ENCODE results near the gene CENPO. TPM values are rescaled to one million over a fixed set of nuclear protein-coding genes. Genes with fewer than 3 reads are reported as not detected.

The CENPO gene
- total RNA-seq, 2 donors from 2014 or later: 27.3 to 40.3 TPM

DNA sequence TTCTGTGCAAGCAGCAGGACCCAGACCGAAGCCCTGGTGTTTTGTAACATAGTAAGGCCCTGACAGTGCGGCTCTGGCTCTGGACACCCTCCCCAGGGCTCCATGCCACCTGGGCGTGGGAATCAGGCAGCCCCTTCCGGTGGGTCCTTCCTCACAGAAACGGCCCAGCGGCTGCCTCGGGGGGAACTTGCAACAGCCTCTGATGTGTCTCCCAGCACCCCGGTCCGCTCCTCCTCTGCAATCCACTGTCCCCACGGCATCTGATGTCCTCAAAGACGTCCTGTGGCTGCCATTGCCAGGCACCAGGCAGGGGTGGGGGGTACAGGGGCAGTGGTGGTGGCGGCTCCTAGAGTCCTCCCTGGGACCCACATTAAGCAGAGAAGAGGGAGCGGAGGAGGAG is 58.8 kb downstream of the CENPO start:
- H3K9ac ChIP-seq (ENCODE audit: extremely low read depth, low read length, poor library complexity, severe bottlenecking): no peak overlapping the region
- Mint-ChIP-seq H3K36me3 (ENCODE audit: low read depth) (peaks cover 24% of the 10 kb centered on the region), H3K4me3 (no peak overlapping the region), H3K27ac (no peak overlapping the region), H3K9me3 (peaks cover 26% of the 10 kb centered on the region), H3K4me1 (peaks cover 6% of the 10 kb centered on the region), H3K27me3 (ENCODE audit: insufficient read depth) (no peaks in the 10 kb centered on the region)
- 96 to 100% methylated on average over 4 to 13 of the region's 13 CpGs for WGBS, 2 experiments (ENCODE audit: insufficient coverage in 1 of 2, insufficient read length in 1 of 2)
- DNase-seq: no peak
- H3K4me3 ChIP-seq (ENCODE audit: low read length): no peak overlapping the region
- H3K9me3 ChIP-seq (ENCODE audit: control insufficient read depth, low read length): peaks cover 16% of the 10 kb centered on the region
- TF ChIP-seq, protein P1, sequence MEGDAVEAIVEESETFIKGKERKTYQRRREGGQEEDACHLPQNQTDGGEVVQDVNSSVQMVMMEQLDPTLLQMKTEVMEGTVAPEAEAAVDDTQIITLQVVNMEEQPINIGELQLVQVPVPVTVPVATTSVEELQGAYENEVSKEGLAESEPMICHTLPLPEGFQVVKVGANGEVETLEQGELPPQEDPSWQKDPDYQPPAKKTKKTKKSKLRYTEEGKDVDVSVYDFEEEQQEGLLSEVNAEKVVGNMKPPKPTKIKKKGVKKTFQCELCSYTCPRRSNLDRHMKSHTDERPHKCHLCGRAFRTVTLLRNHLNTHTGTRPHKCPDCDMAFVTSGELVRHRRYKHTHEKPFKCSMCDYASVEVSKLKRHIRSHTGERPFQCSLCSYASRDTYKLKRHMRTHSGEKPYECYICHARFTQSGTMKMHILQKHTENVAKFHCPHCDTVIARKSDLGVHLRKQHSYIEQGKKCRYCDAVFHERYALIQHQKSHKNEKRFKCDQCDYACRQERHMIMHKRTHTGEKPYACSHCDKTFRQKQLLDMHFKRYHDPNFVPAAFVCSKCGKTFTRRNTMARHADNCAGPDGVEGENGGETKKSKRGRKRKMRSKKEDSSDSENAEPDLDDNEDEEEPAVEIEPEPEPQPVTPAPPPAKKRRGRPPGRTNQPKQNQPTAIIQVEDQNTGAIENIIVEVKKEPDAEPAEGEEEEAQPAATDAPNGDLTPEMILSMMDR (conservative IDR thresholded peaks at IDR 0.05): no peak
- no peak overlapping the region for H3K27ac ChIP-seq (ENCODE audit: low read depth, low read length)
- no peaks in the 10 kb centered on the region for H3K36me3 ChIP-seq (ENCODE audit: control insufficient read depth, insufficient read depth, low read length)
- no peaks in the 10 kb centered on the region for H3K27me3 ChIP-seq (ENCODE audit: control insufficient read depth, insufficient read depth, low read length, poor library complexity, severe bottlenecking)
- H3K4me1 ChIP-seq (ENCODE audit: control insufficient read depth, insufficient read depth, low read length): no peaks in the 10 kb centered on the region

DNA sequence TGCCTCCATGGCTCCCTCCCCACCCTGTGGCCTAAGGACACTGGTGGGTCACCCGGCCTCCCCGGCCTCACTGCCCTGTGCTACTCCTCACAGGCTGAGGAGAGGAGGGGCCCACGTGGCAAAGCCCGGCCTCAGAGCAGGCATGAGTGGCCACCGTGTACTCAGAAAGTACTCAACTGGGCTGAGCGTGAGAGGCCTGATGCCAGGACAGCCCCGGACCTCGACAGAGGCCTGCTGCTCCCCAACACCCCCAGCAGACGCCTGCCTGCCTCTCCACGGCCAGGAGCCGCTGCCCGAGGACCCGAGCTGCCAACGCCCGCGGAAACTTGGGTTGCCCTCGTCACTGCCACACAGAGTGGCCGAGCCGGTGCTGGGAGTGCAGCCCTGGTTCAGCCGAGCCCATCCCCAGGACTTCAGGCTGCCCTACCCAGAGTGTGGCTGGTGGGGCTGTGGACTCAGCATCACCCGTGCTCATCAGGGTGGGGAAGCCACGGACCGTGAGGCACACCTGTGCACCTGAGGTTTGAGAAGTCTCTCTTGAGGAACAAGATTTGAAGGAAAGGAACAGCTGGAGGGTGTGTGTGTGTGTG is 59.3 kb downstream of the CENPO start:
- Mint-ChIP-seq H3K4me1 (peaks cover 6% of the 10 kb centered on the region), H3K27me3 (ENCODE audit: insufficient read depth) (no peaks in the 10 kb centered on the region), H3K4me3 (no peak overlapping the region), H3K9me3 (peaks cover 21% of the 10 kb centered on the region), H3K27ac (no peak overlapping the region), H3K36me3 (ENCODE audit: low read depth) (peaks cover 19% of the 10 kb centered on the region)
- 94 to 96% methylated on average over 7 to 23 of the region's 23 CpGs for WGBS, 2 experiments (ENCODE audit: insufficient coverage in 1 of 2, insufficient read length in 1 of 2)
- H3K9ac ChIP-seq (ENCODE audit: extremely low read depth, low read length, poor library complexity, severe bottlenecking): no peak overlapping the region
- peaks cover 11% of the 10 kb centered on the region for H3K9me3 ChIP-seq (ENCODE audit: control insufficient read depth, low read length)
- H3K36me3 ChIP-seq (ENCODE audit: control insufficient read depth, insufficient read depth, low read length): no peaks in the 10 kb centered on the region
- H3K27ac ChIP-seq (ENCODE audit: low read depth, low read length): no peak overlapping the region
- TF ChIP-seq, protein P1 (conservative IDR thresholded peaks at IDR 0.05): no peak
- no peaks in the 10 kb centered on the region for H3K27me3 ChIP-seq (ENCODE audit: control insufficient read depth, insufficient read depth, low read length, poor library complexity, severe bottlenecking)
- DNase-seq: no peak
- H3K4me1 ChIP-seq (ENCODE audit: control insufficient read depth, insufficient read depth, low read length): no peaks in the 10 kb centered on the region
- H3K4me3 ChIP-seq (ENCODE audit: low read length): no peak overlapping the region

DNA sequence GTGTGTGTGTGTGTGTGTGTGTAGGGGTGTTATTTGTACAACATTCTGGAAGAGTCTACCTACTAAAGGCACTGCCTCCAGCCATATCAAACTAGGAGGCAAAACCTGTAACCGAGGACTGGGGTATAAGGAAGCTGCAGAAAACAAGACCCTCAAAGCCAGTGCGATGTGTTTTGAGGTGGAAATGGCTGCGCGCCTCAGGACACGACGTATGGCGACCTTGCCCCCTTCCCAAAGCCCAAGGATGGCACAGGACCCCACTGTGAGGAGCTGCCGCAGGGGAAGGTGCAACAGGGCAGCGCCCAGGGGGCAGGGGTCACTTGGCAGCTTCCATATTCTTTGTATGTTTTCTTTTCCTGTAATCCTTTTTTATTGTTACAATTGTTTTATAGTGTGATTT is 59.8 kb downstream of the CENPO start:
- H3K9me3 ChIP-seq (ENCODE audit: control insufficient read depth, low read length): peaks cover 10% of the 10 kb centered on the region
- H3K36me3 Mint-ChIP-seq (ENCODE audit: low read depth): peaks cover 17% of the 10 kb centered on the region
- H3K4me3 Mint-ChIP-seq: no peak overlapping the region
- H3K9me3 Mint-ChIP-seq: peaks cover 17% of the 10 kb centered on the region
- no peak overlapping the region for H3K27ac ChIP-seq (ENCODE audit: low read depth, low read length)
- no peaks in the 10 kb centered on the region for H3K27me3 Mint-ChIP-seq (ENCODE audit: insufficient read depth)
- 94 to 96% methylated on average over 7 to 9 of the region's 9 CpGs for WGBS, 2 experiments (ENCODE audit: insufficient coverage in 1 of 2, insufficient read length in 1 of 2)
- H3K4me1 Mint-ChIP-seq: peaks cover 6% of the 10 kb centered on the region
- no peaks in the 10 kb centered on the region for H3K27me3 ChIP-seq (ENCODE audit: control insufficient read depth, insufficient read depth, low read length, poor library complexity, severe bottlenecking)
- H3K4me3 ChIP-seq (ENCODE audit: low read length): no peak overlapping the region
- H3K9ac ChIP-seq (ENCODE audit: extremely low read depth, low read length, poor library complexity, severe bottlenecking): no peak overlapping the region
- H3K27ac Mint-ChIP-seq: no peak overlapping the region
- TF ChIP-seq, protein P1 (conservative IDR thresholded peaks at IDR 0.05): no peak
- no peaks in the 10 kb centered on the region for H3K4me1 ChIP-seq (ENCODE audit: control insufficient read depth, insufficient read depth, low read length)
- DNase-seq: no peak
- no peaks in the 10 kb centered on the region for H3K36me3 ChIP-seq (ENCODE audit: control insufficient read depth, insufficient read depth, low read length)
